GM21447 (cell line): Measurements from ENCODE around the gene TIMM50.
A peak's percentile ranks its signal among the peaks of the same experiment; 100 is the strongest.
"Not testable (repeated sequence)": the region's sequence is repeated elsewhere in the genome, so short reads cannot be mapped to it uniquely, and the experiment has no call there.

Source experiments
- ATAC-seq: cut with Tn5 transposase; IDR thresholded peaks from one replicate; pipeline ENCODE4 v1.9.1; 2021; ENCODE audit not compliant: unreplicated experiment

Gene TIMM50

DNA sequence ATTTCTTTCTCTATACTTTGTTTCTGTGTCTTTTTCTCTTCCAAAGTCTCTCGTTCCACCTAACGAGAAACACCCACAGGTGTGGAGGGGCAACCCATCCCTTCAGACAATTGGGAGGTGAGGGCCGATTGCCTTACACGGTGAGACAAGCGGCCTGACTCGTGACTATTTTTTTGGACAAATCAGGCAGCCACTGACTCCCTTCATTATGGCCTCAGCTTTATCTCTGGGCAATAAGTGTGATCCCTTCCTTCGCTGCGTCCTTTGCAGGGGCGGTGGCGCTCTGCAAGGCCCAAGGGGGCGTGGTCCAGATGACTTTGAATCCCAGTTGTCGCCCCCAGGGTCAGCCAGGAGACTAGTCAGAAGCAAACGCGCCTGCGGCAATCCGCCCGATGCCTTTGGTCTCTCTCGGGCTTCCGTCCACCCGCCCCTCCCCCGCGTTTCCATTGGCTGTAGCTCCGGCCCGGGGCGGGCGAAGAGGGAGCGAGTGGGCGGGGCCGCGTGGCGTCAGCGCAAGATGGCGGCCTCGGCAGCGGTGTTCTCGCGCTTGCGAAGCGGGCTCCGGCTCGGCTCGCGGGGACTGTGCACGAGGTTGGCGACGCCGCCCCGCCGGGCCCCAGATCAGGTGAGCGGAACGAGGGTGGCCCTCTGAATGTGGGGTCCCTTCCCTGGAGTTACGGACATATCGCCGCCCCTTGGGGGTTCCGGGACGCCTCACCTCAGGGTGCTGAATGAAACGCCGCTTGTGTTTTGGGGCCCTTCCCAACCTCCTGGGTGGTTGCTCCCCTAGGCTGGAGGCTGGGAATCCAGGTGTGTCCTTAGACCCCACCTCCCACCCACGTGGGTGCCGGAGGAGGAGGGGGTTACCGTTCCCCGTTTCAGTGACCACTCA lies at the start of gene TIMM50:
TIMM50 (plus strand) TSS at position 502 of the 892 bp plus-strand sequence; CDS start at position 518, 16 bp downstream.
- ATAC-seq = peak; percentile 82

DNA sequence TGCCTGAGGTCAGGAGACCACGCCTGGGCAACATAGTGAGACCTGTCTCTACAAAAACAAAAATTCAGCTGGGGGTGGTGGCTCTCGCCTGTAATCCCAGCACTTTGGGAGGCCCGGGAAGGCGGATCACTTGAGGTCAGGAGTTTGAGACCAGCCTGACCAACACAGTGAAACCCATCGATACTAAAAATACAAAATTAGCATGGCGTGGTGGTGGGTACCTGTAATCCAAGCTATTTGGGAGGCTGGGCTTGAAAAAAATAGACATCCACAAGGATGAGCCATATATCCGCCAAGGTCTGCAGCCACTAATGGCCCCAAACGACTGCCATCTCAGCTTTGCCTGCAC lies 48.0 kb upstream of the TIMM50 start:
- ATAC-seq = no peak

DNA sequence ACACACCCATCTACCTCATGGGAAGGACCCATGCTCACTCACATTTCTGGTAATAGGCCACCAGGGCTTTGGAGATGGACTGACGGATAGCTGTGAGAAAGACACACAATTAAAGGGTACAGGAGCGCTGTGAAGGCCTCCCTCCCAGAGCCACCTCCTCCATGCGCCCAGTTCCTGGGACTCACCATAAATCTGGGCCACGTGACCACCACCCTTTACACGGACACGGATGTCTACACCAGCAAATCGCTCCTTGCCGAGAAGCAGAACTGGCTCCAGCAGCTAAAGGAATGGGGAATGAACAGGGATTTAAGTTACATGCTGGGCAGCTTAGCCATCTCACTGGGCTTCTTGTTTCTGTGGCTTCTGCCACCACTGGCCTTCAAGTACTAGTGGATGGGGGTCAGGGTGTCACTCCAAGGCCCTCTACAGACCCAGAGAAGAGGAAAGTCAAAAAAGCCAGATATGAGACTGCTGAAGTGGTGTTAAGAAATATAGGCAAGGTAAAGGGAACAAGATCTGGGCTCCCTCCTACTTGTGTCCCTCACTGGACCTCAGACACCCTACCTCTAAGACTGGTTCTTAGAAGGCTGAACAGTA lies 47.1 kb upstream of the TIMM50 start:
- ATAC-seq = no peak

DNA sequence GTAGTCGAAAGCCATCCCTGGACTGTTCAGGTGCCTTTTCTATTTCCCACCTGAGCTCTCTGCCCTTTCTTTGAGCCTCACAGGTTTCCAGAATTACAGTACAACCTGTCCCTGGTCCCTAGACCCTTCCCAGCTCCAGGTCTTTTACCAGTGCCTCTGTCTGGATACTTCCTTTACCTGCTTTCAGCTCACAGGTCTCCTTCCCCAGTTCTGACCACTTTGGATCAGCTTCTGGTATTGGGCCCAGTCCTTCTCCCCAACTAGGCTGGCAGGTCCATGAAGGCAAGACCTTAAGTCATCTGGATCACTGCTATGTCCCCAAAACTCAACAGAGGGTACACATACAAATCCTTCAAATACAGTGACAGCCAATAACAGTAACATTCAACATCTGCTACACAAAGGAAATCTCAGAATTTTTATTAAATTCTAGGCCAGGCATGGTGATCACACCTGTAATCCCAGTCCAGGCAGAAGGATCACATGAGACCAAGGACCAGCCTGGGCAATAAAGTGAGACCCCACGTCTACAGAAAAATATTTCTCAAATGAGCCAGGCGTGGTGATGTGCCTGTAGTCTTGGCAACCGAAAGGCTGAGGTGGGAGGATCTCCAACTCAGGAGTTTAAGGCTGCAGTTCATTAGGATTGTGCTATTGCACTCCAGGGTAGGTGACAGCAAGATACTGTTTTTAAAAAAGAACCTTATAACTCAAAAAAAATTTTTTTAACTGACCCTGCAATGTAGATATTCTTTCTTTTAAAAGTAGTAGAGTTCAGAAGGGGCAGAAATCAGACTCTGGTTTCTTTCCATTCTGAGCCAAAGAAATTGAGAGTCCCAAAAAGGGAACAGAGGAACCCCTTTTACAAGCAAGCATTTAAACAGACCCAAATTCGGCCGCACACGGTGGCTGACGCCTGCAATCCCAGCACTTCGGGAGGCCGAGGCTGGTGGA lies 46.2 kb upstream of the TIMM50 start:
- no peak for ATAC-seq

DNA sequence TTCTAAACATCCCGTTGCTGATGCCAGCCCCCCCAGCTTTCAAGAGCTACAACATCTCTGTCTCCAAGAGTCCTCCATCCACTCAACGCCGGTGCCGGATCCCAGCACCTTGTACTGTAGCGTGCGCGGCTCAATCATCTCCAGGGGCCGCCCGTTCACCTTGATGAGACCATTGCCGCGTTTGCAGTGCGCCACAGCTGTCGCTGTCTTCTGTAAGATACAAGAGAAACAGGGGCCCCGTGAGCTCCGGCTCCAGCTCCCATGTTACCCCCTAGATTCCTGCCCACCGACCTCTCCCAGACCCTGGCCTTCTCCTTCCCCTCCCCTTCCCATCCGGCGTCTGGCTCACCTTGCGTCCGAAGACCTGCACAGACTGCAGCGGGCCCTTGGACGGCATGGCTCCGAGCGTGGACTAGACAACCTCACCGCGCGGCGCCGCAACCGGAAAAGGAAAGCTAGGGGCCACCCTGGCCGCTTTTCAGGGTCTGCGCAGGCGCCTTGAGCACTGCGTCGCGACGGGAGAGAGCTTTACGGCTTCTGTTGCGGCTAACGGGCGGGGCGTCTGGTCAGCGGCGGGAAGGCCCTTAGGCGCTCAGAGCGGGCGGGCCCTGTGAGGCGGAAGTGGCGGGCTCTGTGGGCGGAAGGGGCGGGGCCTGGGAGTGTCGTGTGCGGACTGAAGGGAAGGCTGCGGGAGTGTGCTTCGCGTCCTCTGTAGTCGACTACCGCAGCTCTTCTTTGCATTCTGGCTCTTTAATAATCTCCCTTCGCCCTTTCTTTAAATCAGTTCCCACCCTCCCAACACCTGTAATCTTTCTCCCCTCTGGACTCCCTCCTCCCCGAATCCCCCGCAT lies 44.9 kb upstream of the TIMM50 start, which contains the start of gene RPS16:
RPS16 (minus strand) TSS at position 451 of the 851 bp plus-strand sequence; CDS start at position 397, 54 bp downstream.
- ATAC-seq = peak; percentile 69

DNA sequence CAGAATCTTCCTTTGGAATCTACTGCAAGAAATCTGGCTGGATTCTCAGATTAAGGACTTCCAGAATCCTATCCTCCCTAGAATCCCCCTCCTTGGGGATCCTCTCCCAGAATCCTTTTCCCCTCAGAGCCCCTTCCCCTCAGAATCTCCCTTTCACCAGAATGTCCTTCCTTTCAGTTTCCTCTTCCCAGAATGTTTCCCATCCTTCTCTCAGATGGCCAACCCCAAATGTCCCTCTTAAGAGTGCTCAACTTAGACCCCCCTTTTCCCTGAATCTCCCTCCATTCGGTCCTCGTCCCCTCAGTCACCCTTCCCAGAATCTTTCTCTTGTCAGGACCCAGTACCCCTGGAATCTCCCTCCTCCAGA lies 44.3 kb upstream of the TIMM50 start:
- ATAC-seq = no peak

DNA sequence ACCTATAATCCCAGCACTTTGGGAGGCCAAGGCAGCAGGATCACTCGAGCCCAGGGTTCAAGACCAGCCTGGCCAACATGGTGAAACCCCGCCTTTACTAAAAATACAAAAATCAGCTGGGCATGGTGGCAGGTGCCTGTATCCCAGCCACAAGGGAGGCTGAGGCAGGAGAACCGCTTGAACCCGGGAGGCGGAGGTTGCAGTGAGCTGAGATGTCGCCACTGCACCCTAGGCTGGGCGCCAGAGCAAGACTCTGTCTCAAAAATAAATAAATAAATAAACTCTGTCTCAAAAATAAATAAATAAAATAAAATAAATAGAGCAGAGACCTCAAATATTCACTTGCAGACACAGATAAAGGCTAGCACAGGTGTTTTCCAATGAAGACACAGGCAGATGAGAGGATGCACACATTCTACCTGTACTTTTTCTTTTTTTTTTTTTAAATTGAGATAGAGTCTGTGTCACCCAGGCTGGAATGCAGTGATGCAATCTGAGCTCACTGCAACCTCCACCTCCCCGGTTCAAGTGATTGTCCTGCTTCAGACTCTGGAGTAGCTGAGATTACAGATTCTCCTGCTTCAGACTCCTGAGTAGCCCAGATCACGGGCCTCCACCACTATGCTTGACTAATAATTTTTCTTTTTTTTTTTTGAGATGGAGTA lies 42.2 kb upstream of the TIMM50 start:
- ATAC-seq = no peak

DNA sequence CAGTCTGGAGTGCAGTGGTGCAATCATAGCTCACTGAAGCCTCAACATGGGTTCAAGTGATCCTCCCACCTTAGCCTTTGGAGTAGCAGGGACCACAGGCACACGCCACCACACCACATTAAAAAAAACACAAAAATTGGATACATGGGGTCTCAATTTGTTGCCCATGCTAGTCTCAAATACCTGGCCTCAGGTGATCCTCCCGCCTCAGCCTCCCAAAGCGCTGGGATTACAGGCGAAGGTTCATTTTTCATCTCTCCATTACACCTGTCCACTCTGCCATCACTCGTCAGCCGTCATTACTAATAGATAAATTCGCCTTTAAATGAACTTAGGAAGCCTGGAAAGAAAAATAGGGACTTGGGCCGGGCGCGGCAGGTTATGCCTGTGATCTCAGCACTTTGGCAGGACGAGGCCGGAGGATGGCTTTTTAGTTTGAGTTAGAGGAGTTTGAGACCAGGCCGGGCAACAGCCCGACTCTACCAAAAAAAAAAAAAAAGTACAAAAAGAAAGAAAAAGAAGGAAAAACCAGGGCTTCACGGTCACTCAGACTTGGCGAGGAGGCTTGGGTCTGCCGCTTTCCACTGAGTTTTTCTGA lies 35.9 kb upstream of the TIMM50 start:
- no peak for ATAC-seq

DNA sequence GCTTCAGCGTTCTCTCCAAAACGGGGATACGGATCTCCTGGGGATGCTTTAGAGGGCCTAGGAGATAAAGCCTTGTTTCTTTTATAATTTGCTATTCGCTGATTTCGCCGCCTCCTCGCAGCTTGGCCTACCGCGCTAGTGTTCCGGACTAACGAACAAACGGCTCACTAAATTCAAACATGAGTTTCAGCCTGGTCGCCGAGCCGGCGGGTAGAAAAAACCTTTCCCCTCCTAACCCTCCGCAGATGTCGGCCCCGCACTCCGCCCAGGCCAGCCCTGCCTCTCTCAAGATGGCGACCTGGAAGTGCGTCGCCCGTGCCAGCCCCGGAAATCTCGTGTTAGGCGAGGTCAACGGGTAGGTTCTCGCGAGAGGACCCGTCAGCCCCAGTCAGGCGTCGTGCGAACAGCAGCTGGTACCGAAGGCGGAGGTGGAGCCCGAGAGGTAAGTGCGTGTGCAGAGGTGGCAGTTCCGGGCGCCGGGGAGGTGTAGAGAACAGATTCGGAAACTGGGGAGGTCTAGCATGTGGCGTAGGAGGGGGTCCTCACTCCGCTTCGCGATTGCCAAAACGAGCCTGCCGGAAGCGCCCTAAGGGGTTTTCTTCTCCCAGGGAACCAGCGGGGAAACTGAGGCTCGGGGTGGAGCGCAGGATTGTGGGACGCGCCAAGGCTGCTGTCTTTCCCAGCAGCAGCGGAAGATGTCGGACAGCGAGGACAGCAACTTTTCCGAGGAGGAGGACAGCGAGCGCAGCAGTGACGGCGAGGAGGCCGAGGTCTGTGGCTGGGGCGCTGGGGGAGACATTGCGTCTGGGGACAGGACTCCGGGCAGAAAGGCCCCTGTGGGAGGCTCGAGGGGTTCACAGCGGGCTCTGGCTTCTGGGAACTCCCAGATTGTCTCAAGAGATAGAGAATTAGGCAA lies 35.2 kb upstream of the TIMM50 start, which contains the start of gene SUPT5H:
SUPT5H (plus strand) TSS at position 387 of the 916 bp plus-strand sequence; CDS start at position 696, 309 bp downstream.
- peak; percentile 74 for ATAC-seq

DNA sequence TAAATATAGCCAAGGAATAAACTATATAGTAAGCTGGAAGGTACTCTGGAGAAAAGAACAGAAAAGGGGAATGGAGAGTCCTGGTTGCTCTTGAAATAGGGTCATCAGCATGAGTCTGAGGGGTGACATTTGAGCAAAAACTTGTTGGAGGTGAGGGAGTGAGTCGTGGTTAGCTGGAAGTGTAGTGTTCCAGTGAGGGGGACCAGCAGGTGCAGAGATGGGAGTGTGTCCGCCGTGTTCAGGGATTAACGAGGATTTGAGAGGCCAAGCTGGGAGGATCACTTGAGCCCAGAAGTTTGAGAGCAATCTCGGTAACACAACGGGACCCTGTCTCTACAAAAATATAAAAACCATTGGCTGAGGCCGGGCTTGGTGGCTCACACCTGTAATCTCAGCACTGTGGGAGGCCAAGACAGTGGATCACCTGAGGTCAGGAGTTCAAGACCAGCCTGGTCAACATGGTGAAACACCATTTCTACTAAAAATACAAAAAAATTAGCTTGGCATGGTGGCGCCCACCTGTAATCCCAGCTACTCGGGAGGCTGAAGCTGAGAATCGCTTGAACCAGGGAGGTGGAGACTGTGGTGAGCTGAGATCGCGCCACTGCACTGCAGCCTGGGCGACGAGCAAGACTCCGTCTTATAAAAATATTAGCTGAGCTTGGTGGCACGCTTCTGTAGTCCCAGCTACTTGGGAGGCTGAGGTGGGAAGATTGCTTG lies 34.1 kb upstream of the TIMM50 start:
- no peak for ATAC-seq

DNA sequence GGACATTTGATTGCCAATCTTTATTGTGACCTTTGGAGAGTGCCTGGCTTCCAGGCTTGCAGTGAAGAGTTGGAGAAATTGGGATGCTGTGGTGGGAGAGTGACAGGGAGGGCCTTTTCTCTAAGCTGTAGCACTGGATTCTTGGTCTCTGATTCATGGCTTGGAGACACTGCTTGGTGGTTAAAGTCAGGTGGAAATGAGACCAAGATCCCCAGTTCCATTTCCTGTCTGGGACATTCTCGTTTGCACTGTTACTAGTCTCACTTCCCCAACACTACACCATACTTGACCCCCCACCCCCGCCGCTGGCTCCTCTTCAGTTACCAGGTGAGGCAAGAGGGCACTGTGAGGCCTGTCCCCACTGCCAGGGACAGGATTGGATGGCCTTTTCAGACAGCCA lies 32.4 kb upstream of the TIMM50 start:
- peak; percentile 49 for ATAC-seq

DNA sequence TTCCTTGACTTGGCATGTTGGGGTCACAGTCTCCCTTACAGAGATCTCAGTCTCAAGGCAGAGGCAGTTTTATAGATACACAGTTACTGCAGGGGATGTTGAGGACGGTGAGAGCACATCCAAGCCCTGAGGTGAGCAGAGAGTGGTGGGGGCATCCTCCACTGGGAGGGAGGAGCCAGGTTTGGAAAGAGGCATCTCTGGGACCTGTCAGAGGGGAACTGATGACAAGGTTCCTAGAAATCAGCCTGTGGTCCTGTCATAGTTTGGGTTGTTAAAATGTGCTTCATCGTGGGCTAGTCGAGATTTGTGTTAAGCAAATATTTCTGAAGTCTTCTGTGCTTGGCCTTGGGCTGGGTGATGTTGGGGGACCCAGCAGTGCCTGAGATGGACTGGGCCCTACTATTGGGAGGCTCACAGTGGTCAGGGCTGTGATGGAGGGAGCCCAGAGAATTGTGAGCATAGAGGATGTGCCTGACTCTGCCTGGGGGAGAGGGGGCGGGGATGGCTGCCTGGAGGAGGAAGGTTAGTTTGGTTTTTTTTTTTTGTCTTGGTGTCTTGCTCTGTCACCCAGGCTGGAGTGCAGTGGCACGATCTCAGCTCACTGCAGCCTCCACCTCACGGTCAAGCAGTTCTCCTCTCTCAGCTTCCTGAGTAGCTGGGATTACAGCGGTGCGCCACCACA lies 31.4 kb upstream of the TIMM50 start:
- no peak for ATAC-seq

DNA sequence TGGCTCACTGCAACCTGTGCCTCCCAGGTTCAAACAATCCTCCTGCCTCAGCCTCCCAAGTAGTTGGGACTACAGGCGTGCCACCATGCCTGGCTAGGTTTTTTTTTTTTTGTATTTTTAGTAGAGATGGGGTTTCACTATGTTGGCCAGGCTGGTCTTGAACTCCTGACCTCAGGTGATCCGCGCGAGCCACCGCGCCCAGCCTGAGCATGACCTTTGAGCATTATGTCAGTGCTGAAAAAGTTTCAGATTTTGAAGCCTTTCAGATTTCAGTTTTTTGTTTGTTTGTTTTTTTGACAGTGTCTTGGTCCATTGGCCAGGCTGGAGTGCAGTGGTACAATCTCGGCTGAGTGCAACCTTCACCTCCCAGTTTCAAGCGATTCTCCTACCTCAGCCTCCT lies 29.4 kb upstream of the TIMM50 start:
- not testable (repeated sequence) for ATAC-seq

DNA sequence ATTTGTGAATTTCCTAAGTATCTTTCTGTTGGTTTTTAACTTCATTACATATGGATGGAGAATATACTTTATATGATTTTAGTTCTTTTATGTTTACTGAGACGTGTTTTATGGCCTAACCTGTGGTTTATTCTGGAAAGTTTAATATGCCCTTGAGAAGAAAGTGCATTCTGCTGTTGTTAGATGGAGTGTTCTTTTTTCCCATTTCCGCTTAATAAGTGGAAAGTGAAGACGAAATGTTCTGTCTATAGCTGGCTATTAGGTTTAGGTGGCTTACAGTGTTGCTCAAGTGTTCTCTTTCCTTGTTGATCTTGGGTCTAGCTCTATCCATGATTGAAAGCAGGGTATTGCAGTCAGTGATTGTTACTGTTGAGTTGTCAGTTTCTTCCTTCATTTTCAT lies 17.2 kb upstream of the TIMM50 start:
- ATAC-seq = no peak

DNA sequence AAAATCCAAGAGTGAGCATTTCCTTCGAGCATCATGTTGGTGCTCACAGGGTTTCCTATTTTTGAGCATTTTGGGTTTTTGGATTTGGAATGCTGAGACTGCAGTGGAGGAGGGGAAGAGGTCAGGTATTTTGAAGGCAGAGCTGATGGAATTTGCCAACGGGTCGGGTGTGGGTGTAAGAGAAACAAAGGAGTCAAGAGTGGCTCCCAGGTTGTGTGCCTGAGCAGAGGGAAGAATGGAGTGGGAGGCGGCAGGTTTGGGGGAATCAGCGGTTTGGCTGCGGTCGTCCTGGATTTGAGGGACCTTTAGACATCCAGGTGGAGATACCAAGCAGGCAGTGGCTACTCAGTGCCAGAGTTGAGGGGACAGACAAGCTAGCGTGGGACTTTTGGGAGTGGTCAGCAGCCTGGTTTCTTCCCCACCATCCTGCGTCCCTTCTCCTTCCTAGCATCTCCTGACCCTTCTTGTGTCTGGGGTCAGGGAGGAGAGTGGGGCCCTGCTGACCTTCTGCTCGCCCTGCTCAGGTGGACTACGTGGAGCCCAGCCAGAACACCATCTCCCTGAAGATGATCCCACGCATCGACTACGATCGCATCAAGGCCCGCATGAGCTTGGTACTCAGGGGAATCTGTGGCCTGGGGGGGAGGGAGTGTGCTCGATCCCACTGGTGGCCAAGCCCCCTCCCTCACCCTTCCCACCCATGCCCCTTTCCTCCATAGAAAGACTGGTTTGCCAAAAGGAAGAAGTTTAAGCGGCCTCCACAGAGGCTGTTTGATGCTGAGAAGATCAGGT lies 14.5 kb upstream of the TIMM50 start:
- ATAC-seq = no peak

DNA sequence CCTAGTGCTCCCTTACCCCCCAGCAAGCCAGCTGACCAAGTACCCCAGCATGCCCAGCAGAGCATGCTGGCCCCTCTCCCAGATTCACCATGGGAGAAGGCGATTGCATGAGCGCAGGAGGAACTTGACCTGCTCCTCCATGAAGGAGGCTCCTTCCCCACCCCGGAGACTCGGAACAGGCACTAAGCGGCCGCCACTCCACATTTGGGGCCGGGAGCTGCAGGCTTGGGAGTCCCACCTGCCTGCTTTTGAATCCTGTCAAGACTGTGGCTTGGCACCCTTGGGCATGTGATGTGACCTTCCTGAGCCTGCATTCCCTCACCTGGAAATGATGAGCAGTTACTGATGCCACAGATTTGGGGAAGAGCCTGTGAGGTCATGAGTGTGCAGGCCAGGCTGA lies 12.7 kb upstream of the TIMM50 start:
- ATAC-seq = no peak
